WTC11 (cell line): ENCODE results near the gene TBL1Y. TPM values are rescaled to one million over a fixed set of nuclear protein-coding genes. Genes with fewer than 3 reads are reported as not detected.

Source experiments
- ATAC-seq: fragments of 200-7000 bp; cut with Tn5 transposase; 2 replicates; pipeline ENCODE4 v1.10.0; 2021; ENCODE audit warnings: mild to moderate bottlenecking, moderate library complexity
- CTCF ChIA-PET: fragments of 300-600 bp; sonication (Branson Sonifier 250); formaldehyde crosslinking; loops from one replicate; lab custom pipeline; 2021; ENCODE audit warnings: antibody characterized with exemption; lab: Charles Lee
- POLR2A ChIA-PET: fragments of 350-600 bp; sonication (Branson Sonifier 250); formaldehyde crosslinking; loops from one replicate; lab custom pipeline; 2021; ENCODE audit warnings: antibody characterized with exemption; lab: Charles Lee
- DNase-seq: peaks from one replicate; pipeline ENCODE4 v3.0.0; 2021; ENCODE audit warnings: low spot score
- H3K27ac Mint-ChIP-seq: 2 replicates; pipeline ENCODE4 v1.8.0; 2021; ENCODE audit warnings: mixed read lengths
- H3K27me3 Mint-ChIP-seq: 2 replicates; pipeline ENCODE4 v1.8.0; 2021; ENCODE audit warnings: low read depth, mild to moderate bottlenecking, moderate library complexity, mixed read lengths
- H3K36me3 Mint-ChIP-seq: 2 replicates; pipeline ENCODE4 v1.8.0; 2021; ENCODE audit warnings: mixed read lengths
- H3K4me1 Mint-ChIP-seq: 2 replicates; pipeline ENCODE4 v1.8.0; 2022; ENCODE audit warnings: mixed read lengths
- H3K4me3 Mint-ChIP-seq: 2 replicates; pipeline ENCODE4 v1.8.0; 2021; ENCODE audit warnings: mild to moderate bottlenecking, moderate library complexity, mixed read lengths
- H3K9me3 Mint-ChIP-seq: 2 replicates; pipeline ENCODE4 v1.8.0; 2021; ENCODE audit warnings: mixed read lengths
- ATF2 ChIP-seq: sonication (generic); formaldehyde crosslinking; IDR thresholded peaks from 2 replicates; pipeline ENCODE4 v1.8.1; 2022; ENCODE audit warnings: low read depth, missing genetic modification reagents, borderline replicate concordance
- GRHL2 ChIP-seq: fragments of 250-450 bp; sonication (Bioruptor Pico); IDR thresholded peaks from 2 replicates; pipeline ENCODE4 v1.8.0; 2022; ENCODE audit warnings: mild to moderate bottlenecking, moderate library complexity; ENCODE audit not compliant: insufficient replicate concordance, severe bottlenecking
- GTF2I ChIP-seq: fragments of 250-450 bp; sonication (Bioruptor Pico); conservative IDR thresholded peaks from 2 replicates; pipeline ENCODE4 v1.4.0; 2021; ENCODE audit warnings: mild to moderate bottlenecking
- KAT7 ChIP-seq: sonication (generic); formaldehyde crosslinking; IDR thresholded peaks from 2 replicates; pipeline ENCODE4 v1.8.1; 2023; ENCODE audit warnings: missing genetic modification reagents, mild to moderate bottlenecking, borderline replicate concordance
- MAX ChIP-seq: sonication (generic); formaldehyde crosslinking; IDR thresholded peaks from 2 replicates; pipeline ENCODE4 v1.8.0; 2022; ENCODE audit warnings: mild to moderate bottlenecking, missing genetic modification reagents
- MYBL2 ChIP-seq: sonication (generic); formaldehyde crosslinking; IDR thresholded peaks from 2 replicates; pipeline ENCODE4 v1.8.1; 2023; ENCODE audit warnings: mild to moderate bottlenecking, moderate library complexity, missing genetic modification reagents
- NFE2L1 ChIP-seq: sonication (generic); formaldehyde crosslinking; IDR thresholded peaks from 2 replicates; pipeline ENCODE4 v1.8.1; 2023; ENCODE audit warnings: missing genetic modification reagents
- NR1H2 ChIP-seq: sonication (generic); formaldehyde crosslinking; IDR thresholded peaks from 2 replicates; pipeline ENCODE4 v1.9.0; 2021; ENCODE audit warnings: mild to moderate bottlenecking, moderate library complexity, missing genetic modification reagents
- NR2C2 ChIP-seq: sonication (generic); formaldehyde crosslinking; IDR thresholded peaks from 2 replicates; pipeline ENCODE4 v1.8.0; 2022; ENCODE audit warnings: mild to moderate bottlenecking, missing genetic modification reagents
- PREB ChIP-seq: sonication (generic); formaldehyde crosslinking; IDR thresholded peaks from 2 replicates; pipeline ENCODE4 v1.8.1; 2022; ENCODE audit warnings: mild to moderate bottlenecking, missing genetic modification reagents, moderate library complexity, borderline replicate concordance
- TEAD1 ChIP-seq: sonication (generic); formaldehyde crosslinking; IDR thresholded peaks from 2 replicates; pipeline ENCODE4 v1.8.0; 2022; ENCODE audit warnings: mild to moderate bottlenecking, missing genetic modification reagents
- ZBTB21 ChIP-seq: sonication (generic); formaldehyde crosslinking; IDR thresholded peaks from 2 replicates; pipeline ENCODE4 v1.8.1; 2023; ENCODE audit warnings: mild to moderate bottlenecking, missing genetic modification reagents, borderline replicate concordance
- ZNF263 ChIP-seq: sonication (generic); formaldehyde crosslinking; IDR thresholded peaks from 2 replicates; pipeline ENCODE4 v1.8.1; 2022; ENCODE audit warnings: low read depth, mild to moderate bottlenecking, moderate library complexity, missing genetic modification reagents
- ZNF281 ChIP-seq: sonication (generic); formaldehyde crosslinking; IDR thresholded peaks from 2 replicates; pipeline ENCODE4 v1.8.0; 2023; ENCODE audit warnings: mild to moderate bottlenecking, missing genetic modification reagents
- total RNA-seq: library from RNA; stranded (reverse); gene quantifications from 3 replicates; pipeline ENCODE4 v1.2.3, GENCODE V29; 2021
- TF ChIP-seq, protein P1 (sequence below): fragments of 250-450 bp; sonication (Bioruptor Pico); IDR thresholded peaks from 2 replicates; pipeline ENCODE4 v1.9.0; 2021; ENCODE audit warnings: mild to moderate bottlenecking
- TF ChIP-seq, protein P2 (sequence below): sonication (generic); formaldehyde crosslinking; IDR thresholded peaks from 2 replicates; pipeline ENCODE4 v1.8.1; 2022; ENCODE audit warnings: low read depth, mild to moderate bottlenecking, moderate library complexity, missing genetic modification reagents, borderline replicate concordance
- TF ChIP-seq, protein P3 (sequence below): fragments of 250-450 bp; sonication (Bioruptor Pico); IDR thresholded peaks from 2 replicates; pipeline ENCODE4 v2.1.2; 2022; ENCODE audit warnings: mild to moderate bottlenecking, moderate library complexity
- TF ChIP-seq, protein P4 (sequence below): sonication (generic); formaldehyde crosslinking; IDR thresholded peaks from 2 replicates; pipeline ENCODE4 v1.8.1; 2022; ENCODE audit warnings: mild to moderate bottlenecking, moderate library complexity, missing genetic modification reagents

The TBL1Y gene
- total RNA-seq, 1 experiment from 2014 or later, result not detected

GRCh38 chrY:6947695-6948094, 37.2 kb downstream of the TBL1Y start (continued):
- TF ChIP-seq, protein P1, sequence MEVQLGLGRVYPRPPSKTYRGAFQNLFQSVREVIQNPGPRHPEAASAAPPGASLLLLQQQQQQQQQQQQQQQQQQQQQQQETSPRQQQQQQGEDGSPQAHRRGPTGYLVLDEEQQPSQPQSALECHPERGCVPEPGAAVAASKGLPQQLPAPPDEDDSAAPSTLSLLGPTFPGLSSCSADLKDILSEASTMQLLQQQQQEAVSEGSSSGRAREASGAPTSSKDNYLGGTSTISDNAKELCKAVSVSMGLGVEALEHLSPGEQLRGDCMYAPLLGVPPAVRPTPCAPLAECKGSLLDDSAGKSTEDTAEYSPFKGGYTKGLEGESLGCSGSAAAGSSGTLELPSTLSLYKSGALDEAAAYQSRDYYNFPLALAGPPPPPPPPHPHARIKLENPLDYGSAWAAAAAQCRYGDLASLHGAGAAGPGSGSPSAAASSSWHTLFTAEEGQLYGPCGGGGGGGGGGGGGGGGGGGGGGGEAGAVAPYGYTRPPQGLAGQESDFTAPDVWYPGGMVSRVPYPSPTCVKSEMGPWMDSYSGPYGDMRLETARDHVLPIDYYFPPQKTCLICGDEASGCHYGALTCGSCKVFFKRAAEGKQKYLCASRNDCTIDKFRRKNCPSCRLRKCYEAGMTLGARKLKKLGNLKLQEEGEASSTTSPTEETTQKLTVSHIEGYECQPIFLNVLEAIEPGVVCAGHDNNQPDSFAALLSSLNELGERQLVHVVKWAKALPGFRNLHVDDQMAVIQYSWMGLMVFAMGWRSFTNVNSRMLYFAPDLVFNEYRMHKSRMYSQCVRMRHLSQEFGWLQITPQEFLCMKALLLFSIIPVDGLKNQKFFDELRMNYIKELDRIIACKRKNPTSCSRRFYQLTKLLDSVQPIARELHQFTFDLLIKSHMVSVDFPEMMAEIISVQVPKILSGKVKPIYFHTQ (CRISPR knock-in tag), result no peak
- TF ChIP-seq PREB (CRISPR knock-in tag), result no peak

- TF ChIP-seq NR2C2 (CRISPR knock-in tag), result no peak
- TF ChIP-seq MAX (CRISPR knock-in tag), result no peak
- TF ChIP-seq GRHL2 (CRISPR knock-in tag), result no peak
- CTCF ChIA-PET, result no interaction called here
- Mint-ChIP-seq H3K4me1 (no peaks in the 10 kb centered on the region), H3K27ac (no peak overlapping the region), H3K9me3 (no peaks in the 10 kb centered on the region), H3K4me3 (no peak overlapping the region), H3K27me3 (no peaks in the 10 kb centered on the region), H3K36me3 (no peaks in the 10 kb centered on the region)
- ATAC-seq, result no peak
- no peak for DNase-seq
- POLR2A ChIA-PET, result no interaction called here
These were observed 37.9 kb downstream of the TBL1Y start for GRCh38 chrY:6948378-6948777.

GRCh38 chrY:6949947-6950346, 39.5 kb downstream of the TBL1Y start:
- ChIA-PET CTCF (no interaction called here), POLR2A (no interaction called here)
- Mint-ChIP-seq H3K9me3 (no peaks in the 10 kb centered on the region), H3K27ac (no peak overlapping the region), H3K27me3 (no peaks in the 10 kb centered on the region), H3K36me3 (no peaks in the 10 kb centered on the region), H3K4me1 (no peaks in the 10 kb centered on the region), H3K4me3 (no peak overlapping the region)
- DNase-seq, result no peak
- no peak for ATAC-seq
- TF ChIP-seq, protein P2, sequence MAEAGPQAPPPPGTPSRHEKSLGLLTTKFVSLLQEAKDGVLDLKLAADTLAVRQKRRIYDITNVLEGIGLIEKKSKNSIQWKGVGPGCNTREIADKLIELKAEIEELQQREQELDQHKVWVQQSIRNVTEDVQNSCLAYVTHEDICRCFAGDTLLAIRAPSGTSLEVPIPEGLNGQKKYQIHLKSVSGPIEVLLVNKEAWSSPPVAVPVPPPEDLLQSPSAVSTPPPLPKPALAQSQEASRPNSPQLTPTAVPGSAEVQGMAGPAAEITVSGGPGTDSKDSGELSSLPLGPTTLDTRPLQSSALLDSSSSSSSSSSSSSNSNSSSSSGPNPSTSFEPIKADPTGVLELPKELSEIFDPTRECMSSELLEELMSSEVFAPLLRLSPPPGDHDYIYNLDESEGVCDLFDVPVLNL (CRISPR knock-in tag), result no peak
- TF ChIP-seq ZNF281 (CRISPR knock-in tag), result no peak
- TF ChIP-seq ZNF263 (CRISPR knock-in tag), result no peak
- no peak for TF ChIP-seq KAT7 (CRISPR knock-in tag)
- no peak for TF ChIP-seq TEAD1
- TF ChIP-seq, protein P3, sequence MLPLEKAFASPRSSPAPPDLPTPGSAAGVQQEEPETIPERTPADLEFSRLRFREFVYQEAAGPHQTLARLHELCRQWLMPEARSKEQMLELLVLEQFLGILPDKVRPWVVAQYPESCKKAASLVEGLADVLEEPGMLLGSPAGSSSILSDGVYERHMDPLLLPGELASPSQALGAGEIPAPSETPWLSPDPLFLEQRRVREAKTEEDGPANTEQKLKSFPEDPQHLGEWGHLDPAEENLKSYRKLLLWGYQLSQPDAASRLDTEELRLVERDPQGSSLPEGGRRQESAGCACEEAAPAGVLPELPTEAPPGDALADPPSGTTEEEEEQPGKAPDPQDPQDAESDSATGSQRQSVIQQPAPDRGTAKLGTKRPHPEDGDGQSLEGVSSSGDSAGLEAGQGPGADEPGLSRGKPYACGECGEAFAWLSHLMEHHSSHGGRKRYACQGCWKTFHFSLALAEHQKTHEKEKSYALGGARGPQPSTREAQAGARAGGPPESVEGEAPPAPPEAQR (CRISPR knock-in tag), result no peak
- no peak for TF ChIP-seq ZBTB21 (CRISPR knock-in tag)
- TF ChIP-seq MYBL2, result no peak
- TF ChIP-seq NR1H2 (CRISPR knock-in tag), result no peak
- TF ChIP-seq GTF2I (CRISPR knock-in tag), result no peak
- TF ChIP-seq, protein P4, sequence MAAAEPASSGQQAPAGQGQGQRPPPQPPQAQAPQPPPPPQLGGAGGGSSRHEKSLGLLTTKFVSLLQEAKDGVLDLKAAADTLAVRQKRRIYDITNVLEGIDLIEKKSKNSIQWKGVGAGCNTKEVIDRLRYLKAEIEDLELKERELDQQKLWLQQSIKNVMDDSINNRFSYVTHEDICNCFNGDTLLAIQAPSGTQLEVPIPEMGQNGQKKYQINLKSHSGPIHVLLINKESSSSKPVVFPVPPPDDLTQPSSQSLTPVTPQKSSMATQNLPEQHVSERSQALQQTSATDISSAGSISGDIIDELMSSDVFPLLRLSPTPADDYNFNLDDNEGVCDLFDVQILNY (CRISPR knock-in tag), result no peak
- no peak for TF ChIP-seq ATF2
- no peak for TF ChIP-seq MAX (CRISPR knock-in tag)
- TF ChIP-seq NFE2L1 (CRISPR knock-in tag), result no peak
